ENCODE results near the gene CALHM5. TPM values are rescaled to one million over a fixed set of nuclear protein-coding genes. Genes with fewer than 3 reads are reported as not detected.
A peak's percentile ranks its signal among the peaks of the same experiment; 100 is the strongest.

CALHM5 gene
- total RNA-seq, result 0.33 and 0.45 TPM in 2 replicates
- long read RNA-seq, full-length matches to known transcripts, result 2 of 3 reads
- long read RNA-seq, partial matches to known transcripts, result 0 of 3 reads
- long read RNA-seq, other reads (novel, unspliced or antisense), result 1 of 3 reads

DNA sequence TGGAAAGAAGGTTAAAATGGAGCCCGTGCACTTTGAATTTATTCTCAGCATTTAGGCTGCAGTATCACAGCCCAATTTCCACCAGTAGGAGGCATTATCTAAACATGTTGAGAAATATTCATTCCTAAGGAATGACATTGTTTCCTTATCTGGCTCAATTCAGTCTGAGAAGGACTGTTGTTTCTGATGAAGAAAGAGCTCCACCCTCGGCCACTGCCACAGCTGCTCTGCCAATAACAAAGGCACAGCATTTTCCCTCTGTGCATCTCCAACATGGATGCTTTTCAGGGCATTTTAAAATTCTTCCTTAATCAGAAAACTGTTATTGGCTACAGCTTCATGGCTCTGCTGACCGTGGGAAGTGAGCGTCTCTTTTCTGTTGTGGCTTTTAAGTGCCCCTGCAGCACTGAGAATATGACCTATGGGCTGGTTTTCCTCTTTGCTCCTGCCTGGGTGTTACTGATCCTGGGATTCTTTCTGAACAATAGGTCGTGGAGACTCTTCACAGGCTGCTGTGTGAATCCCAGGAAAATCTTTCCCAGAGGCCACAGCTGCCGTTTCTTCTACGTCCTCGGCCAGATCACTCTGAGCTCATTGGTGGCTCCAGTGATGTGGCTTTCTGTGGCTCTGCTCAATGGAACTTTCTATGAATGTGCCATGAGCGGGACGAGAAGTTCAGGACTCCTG, at the start of gene CALHM5:
Gene CALHM5, plus strand, starts transcription at position 216 of the 687 bp plus-strand sequence. Its CDS starts 58 bp downstream, at position 274.
- H3K27me3 Mint-ChIP-seq (ENCODE audit: low read depth), result no peaks in the 10 kb centered on the region
- no peak for DNase-seq (ENCODE audit: low read depth, low spot score)
- H3K36me3 Mint-ChIP-seq (ENCODE audit: low read depth), result no peaks in the 10 kb centered on the region
- H3K27ac Mint-ChIP-seq (ENCODE audit: unreplicated experiment), result peak within 1 kb of the TSS; percentile 88
- TF ChIP-seq, protein P1, sequence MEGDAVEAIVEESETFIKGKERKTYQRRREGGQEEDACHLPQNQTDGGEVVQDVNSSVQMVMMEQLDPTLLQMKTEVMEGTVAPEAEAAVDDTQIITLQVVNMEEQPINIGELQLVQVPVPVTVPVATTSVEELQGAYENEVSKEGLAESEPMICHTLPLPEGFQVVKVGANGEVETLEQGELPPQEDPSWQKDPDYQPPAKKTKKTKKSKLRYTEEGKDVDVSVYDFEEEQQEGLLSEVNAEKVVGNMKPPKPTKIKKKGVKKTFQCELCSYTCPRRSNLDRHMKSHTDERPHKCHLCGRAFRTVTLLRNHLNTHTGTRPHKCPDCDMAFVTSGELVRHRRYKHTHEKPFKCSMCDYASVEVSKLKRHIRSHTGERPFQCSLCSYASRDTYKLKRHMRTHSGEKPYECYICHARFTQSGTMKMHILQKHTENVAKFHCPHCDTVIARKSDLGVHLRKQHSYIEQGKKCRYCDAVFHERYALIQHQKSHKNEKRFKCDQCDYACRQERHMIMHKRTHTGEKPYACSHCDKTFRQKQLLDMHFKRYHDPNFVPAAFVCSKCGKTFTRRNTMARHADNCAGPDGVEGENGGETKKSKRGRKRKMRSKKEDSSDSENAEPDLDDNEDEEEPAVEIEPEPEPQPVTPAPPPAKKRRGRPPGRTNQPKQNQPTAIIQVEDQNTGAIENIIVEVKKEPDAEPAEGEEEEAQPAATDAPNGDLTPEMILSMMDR (conservative IDR thresholded peaks at IDR 0.05), result peak; percentile 65
- H3K4me3 Mint-ChIP-seq, result peak within 1 kb of the TSS; percentile 8
- H3K9me3 Mint-ChIP-seq, result peaks cover 13% of the 10 kb centered on the region
- H3K4me1 Mint-ChIP-seq, result peaks cover 18% of the 10 kb centered on the region

DNA sequence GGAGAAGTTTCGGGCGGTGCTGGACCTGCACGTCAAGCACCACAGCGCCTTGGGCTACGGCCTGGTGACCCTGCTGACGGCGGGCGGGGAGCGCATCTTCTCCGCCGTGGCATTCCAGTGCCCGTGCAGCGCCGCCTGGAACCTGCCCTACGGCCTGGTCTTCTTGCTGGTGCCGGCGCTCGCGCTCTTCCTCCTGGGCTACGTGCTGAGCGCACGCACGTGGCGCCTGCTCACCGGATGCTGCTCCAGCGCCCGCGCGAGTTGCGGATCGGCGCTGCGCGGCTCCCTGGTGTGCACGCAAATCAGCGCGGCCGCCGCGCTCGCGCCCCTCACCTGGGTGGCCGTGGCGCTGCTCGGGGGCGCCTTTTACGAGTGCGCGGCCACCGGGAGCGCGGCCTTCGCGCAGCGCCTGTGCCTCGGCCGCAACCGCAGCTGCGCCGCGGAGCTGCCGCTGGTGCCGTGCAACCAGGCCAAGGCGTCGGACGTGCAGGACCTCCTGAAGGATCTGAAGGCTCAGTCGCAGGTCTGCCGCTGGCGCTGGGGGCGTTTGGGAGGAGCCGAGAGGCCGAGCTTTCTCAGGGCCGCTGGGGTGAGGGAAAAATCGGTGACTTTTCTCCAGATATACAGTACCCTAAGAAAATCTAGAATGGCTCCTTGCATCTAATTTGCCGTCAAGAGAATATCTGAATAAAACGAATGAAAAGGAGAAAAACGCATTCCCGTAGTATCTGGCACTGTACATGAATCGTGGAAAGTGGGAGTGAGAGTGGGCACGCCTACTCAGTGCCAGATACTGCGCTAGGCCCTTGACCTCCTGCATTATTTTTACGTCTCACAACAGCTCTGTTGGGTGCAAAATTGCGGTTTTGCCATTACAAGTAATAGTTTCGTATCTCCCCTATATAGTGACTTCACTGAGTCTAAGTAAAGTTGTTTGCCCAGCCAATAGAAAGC, 49.2 kb upstream of the CALHM5 start:
- no peaks in the 10 kb centered on the region for H3K36me3 Mint-ChIP-seq (ENCODE audit: low read depth)
- peak overlapping the region; percentile 50 for H3K4me3 Mint-ChIP-seq
- H3K27ac Mint-ChIP-seq (ENCODE audit: unreplicated experiment), result no peak overlapping the region
- H3K4me1 Mint-ChIP-seq, result peaks cover 8% of the 10 kb centered on the region
- H3K27me3 Mint-ChIP-seq (ENCODE audit: low read depth), result peaks cover 62% of the 10 kb centered on the region
- H3K9me3 Mint-ChIP-seq, result peaks cover 2% of the 10 kb centered on the region
- peak; percentile 42 for DNase-seq (ENCODE audit: low read depth, low spot score)
- TF ChIP-seq, protein P1 (conservative IDR thresholded peaks at IDR 0.05), result no peak

DNA sequence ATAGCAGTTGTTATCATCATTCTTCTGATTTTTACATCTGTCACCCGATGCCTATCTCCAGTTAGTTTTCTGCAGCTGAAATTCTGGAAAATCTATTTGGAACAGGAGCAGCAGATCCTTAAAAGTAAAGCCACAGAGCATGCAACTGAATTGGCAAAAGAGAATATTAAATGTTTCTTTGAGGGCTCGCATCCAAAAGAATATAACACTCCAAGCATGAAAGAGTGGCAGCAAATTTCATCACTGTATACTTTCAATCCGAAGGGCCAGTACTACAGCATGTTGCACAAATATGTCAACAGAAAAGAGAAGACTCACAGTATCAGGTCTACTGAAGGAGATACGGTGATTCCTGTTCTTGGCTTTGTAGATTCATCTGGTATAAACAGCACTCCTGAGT, 48.1 kb upstream of the CALHM5 start:
- H3K4me1 Mint-ChIP-seq, result peaks cover 8% of the 10 kb centered on the region
- no peak for DNase-seq (ENCODE audit: low read depth, low spot score)
- peaks cover 2% of the 10 kb centered on the region for H3K9me3 Mint-ChIP-seq
- H3K27ac Mint-ChIP-seq (ENCODE audit: unreplicated experiment), result no peak overlapping the region
- TF ChIP-seq, protein P1 (conservative IDR thresholded peaks at IDR 0.05), result no peak
- H3K4me3 Mint-ChIP-seq, result no peak overlapping the region
- no peaks in the 10 kb centered on the region for H3K36me3 Mint-ChIP-seq (ENCODE audit: low read depth)
- peaks cover 62% of the 10 kb centered on the region for H3K27me3 Mint-ChIP-seq (ENCODE audit: low read depth)

DNA sequence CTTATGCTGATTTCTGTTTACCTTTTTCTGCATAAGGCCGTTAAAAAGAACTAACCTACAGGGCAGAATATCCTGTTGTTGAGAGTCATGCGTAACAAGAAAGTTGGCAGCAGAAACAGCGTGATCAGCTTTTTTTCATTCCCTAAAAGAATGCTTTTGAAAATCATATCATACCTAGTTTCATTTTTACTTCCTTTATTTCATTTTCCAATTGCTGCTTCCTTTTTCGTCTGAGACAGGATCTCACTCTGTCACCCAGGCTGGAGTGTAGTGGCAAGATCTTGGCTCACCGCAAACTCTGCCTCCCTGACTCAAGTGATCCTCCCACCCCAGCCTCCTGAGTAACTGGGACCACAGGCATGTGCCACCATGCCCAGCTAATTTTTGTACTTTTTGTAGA, 46.2 kb upstream of the CALHM5 start:
- Mint-ChIP-seq H3K4me1 (peaks cover 8% of the 10 kb centered on the region), H3K36me3 (ENCODE audit: low read depth) (no peaks in the 10 kb centered on the region), H3K4me3 (no peak overlapping the region), H3K27me3 (ENCODE audit: low read depth) (peaks cover 50% of the 10 kb centered on the region), H3K27ac (ENCODE audit: unreplicated experiment) (no peak overlapping the region), H3K9me3 (peaks cover 2% of the 10 kb centered on the region)
- no peak for DNase-seq (ENCODE audit: low read depth, low spot score)
- TF ChIP-seq, protein P1 (conservative IDR thresholded peaks at IDR 0.05), result no peak

GRCh38 chr6:116467096-116467495, 44.3 kb upstream of the CALHM5 start:
- TF ChIP-seq, protein P1 (conservative IDR thresholded peaks at IDR 0.05), result no peak
- H3K4me1 Mint-ChIP-seq, result peaks cover 5% of the 10 kb centered on the region
- H3K27me3 Mint-ChIP-seq (ENCODE audit: low read depth), result peaks cover 33% of the 10 kb centered on the region
- H3K4me3 Mint-ChIP-seq, result no peak overlapping the region
- no peaks in the 10 kb centered on the region for H3K9me3 Mint-ChIP-seq
- no peak overlapping the region for H3K27ac Mint-ChIP-seq (ENCODE audit: unreplicated experiment)
- no peaks in the 10 kb centered on the region for H3K36me3 Mint-ChIP-seq (ENCODE audit: low read depth)
- DNase-seq (ENCODE audit: low read depth, low spot score), result no peak

Measured in neural crest cell (in vitro differentiated cells).